Measurements from ENCODE around the gene DAO. TPM values are rescaled to one million over a fixed set of nuclear protein-coding genes. Genes with fewer than 3 reads are reported as not detected.

The DAO gene
- total RNA-seq, 2 donors from 2014 or later = not detected

GRCh38 chr12:108875280-108875679 lies 4.6 kb upstream of the DAO start:
- Histone ChIP-seq H3K27me3 (ENCODE audit: control insufficient read depth, insufficient read depth, low read length, poor library complexity, severe bottlenecking) (no peaks in the 10 kb centered on the region), H3K36me3 (ENCODE audit: control insufficient read depth, insufficient read depth, low read length) (no peaks in the 10 kb centered on the region), H3K4me3 (ENCODE audit: low read length) (no peak overlapping the region), H3K27ac (ENCODE audit: low read depth, low read length) (no peak overlapping the region), H3K9me3 (ENCODE audit: control insufficient read depth, low read length) (no peaks in the 10 kb centered on the region), H3K4me1 (ENCODE audit: control insufficient read depth, insufficient read depth, low read length) (no peaks in the 10 kb centered on the region), H3K9ac (ENCODE audit: extremely low read depth, low read length, poor library complexity, severe bottlenecking) (no peak overlapping the region)
- no peaks in the 10 kb centered on the region for H3K9me3 Mint-ChIP-seq
- no peak overlapping the region for H3K4me3 Mint-ChIP-seq
- H3K4me1 Mint-ChIP-seq = no peaks in the 10 kb centered on the region
- WGBS, 2 experiments (ENCODE audit: insufficient coverage in 1 of 2, insufficient read length in 1 of 2) = 31% methylated on average over 1 of the region's 1 CpG; no CpG with 5 or more reads in 1 of the 2 experiments
- no peaks in the 10 kb centered on the region for H3K27me3 Mint-ChIP-seq (ENCODE audit: insufficient read depth)
- DNase-seq = no peak
- H3K27ac Mint-ChIP-seq = no peak overlapping the region
- TF ChIP-seq CTCF (conservative IDR thresholded peaks at IDR 0.05) = no peak
- no peaks in the 10 kb centered on the region for H3K36me3 Mint-ChIP-seq (ENCODE audit: low read depth)

DNA sequence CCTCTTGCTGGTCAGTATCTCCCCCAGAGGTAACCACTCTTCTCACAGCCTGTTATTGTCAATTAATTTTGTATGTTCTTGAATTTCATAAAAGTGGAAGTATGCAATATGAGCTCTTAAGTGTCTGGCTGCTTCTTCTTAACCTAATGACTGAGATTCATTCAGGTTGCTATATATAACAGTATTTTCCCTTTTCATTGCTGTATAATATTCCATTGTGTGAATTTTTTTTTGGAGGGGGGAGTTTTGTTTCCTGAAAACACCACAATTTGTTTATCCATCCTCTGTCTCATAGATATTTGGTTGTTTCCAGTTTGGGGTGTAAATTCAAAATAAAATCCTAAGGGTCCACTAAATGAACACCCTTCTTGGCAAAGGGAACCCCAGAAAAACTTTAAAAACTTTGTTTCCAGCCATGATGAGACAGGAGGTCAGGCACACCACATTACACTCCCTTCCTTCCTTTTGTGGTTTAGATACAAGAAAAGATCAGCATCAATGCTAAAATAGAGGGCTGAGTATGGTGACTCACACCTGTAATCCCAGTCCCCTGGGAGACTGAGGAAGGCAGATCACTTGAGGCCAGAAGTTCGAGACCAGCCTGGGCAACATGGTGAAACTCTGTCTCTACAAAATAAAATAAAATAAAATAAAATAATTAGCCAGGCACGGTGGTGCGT lies 4.1 kb upstream of the DAO start:
- H3K4me3 ChIP-seq (ENCODE audit: low read length) = no peak overlapping the region
- TF ChIP-seq CTCF (conservative IDR thresholded peaks at IDR 0.05) = no peak
- H3K36me3 ChIP-seq (ENCODE audit: control insufficient read depth, insufficient read depth, low read length) = no peaks in the 10 kb centered on the region
- H3K27me3 ChIP-seq (ENCODE audit: control insufficient read depth, insufficient read depth, low read length, poor library complexity, severe bottlenecking) = no peaks in the 10 kb centered on the region
- H3K27me3 Mint-ChIP-seq (ENCODE audit: insufficient read depth) = no peaks in the 10 kb centered on the region
- no peaks in the 10 kb centered on the region for H3K9me3 Mint-ChIP-seq
- H3K36me3 Mint-ChIP-seq (ENCODE audit: low read depth) = no peaks in the 10 kb centered on the region
- WGBS, 2 experiments (ENCODE audit: insufficient coverage in 1 of 2, insufficient read length in 1 of 2) = 90 to 92% methylated on average over 2 to 3 of the region's 3 CpGs
- no peak overlapping the region for H3K27ac Mint-ChIP-seq
- no peak overlapping the region for H3K27ac ChIP-seq (ENCODE audit: low read depth, low read length)
- no peak overlapping the region for H3K9ac ChIP-seq (ENCODE audit: extremely low read depth, low read length, poor library complexity, severe bottlenecking)
- no peak overlapping the region for H3K4me3 Mint-ChIP-seq
- H3K9me3 ChIP-seq (ENCODE audit: control insufficient read depth, low read length) = no peaks in the 10 kb centered on the region
- no peak for DNase-seq
- no peaks in the 10 kb centered on the region for H3K4me1 ChIP-seq (ENCODE audit: control insufficient read depth, insufficient read depth, low read length)
- H3K4me1 Mint-ChIP-seq = no peaks in the 10 kb centered on the region

DNA sequence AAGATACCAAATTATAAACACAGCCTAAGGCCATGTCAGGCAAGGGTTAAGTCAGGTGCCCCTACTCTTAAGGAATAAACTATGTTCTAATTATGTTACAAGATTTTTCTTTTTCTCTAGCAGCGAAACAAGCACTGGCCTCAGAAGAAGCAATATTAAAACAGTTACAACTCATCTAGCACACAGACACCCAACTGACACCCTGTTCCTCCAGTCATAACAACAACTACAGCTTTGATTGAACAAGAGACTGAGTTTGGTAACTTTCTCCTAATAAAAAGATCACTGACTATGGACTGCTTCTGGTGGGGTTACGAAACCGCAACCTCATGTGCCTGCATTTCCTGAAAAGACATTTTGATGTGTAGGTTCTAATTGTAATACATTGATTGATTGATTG lies 3.3 kb upstream of the DAO start:
- WGBS, 2 experiments (ENCODE audit: insufficient coverage in 1 of 2, insufficient read length in 1 of 2) = 71 to 86% methylated on average over 3 of the region's 3 CpGs
- no peaks in the 10 kb centered on the region for H3K36me3 ChIP-seq (ENCODE audit: control insufficient read depth, insufficient read depth, low read length)
- no peak overlapping the region for H3K4me3 Mint-ChIP-seq
- H3K27ac ChIP-seq (ENCODE audit: low read depth, low read length) = no peak overlapping the region
- no peak for TF ChIP-seq CTCF (conservative IDR thresholded peaks at IDR 0.05)
- no peaks in the 10 kb centered on the region for H3K27me3 ChIP-seq (ENCODE audit: control insufficient read depth, insufficient read depth, low read length, poor library complexity, severe bottlenecking)
- no peaks in the 10 kb centered on the region for H3K9me3 ChIP-seq (ENCODE audit: control insufficient read depth, low read length)
- no peaks in the 10 kb centered on the region for H3K4me1 Mint-ChIP-seq
- no peak overlapping the region for H3K27ac Mint-ChIP-seq
- H3K27me3 Mint-ChIP-seq (ENCODE audit: insufficient read depth) = no peaks in the 10 kb centered on the region
- H3K9me3 Mint-ChIP-seq = no peaks in the 10 kb centered on the region
- no peak overlapping the region for H3K9ac ChIP-seq (ENCODE audit: extremely low read depth, low read length, poor library complexity, severe bottlenecking)
- no peak overlapping the region for H3K4me3 ChIP-seq (ENCODE audit: low read length)
- H3K4me1 ChIP-seq (ENCODE audit: control insufficient read depth, insufficient read depth, low read length) = no peaks in the 10 kb centered on the region
- no peak for DNase-seq
- no peaks in the 10 kb centered on the region for H3K36me3 Mint-ChIP-seq (ENCODE audit: low read depth)
